Left hindlimb (tissue), 1 donor: ENCODE results near the gene NLRP4.
"Not testable (repeated sequence)": the region's sequence is repeated elsewhere in the genome, so short reads cannot be mapped to it uniquely, and the experiment has no call there.

Source experiments
- DNase-seq: peaks from one replicate; pipeline ENCODE4 v3.0.0-alpha.2; 2018

Gene NLRP4

GRCh38 chr19:55882626-55883025, 46.3 kb downstream of the NLRP4 start:
- no peak for DNase-seq

- no peak for DNase-seq
Measured at GRCh38 chr19:55898911-55899310, 62.6 kb downstream of the NLRP4 start.

GRCh38 chr19:55901369-55902079, 65.2 kb downstream of the NLRP4 start:
- DNase-seq = no peak

GRCh38 chr19:55902080-55902751, 65.9 kb downstream of the NLRP4 start:
- DNase-seq = no peak

GRCh38 chr19:55907286-55907685, 70.9 kb downstream of the NLRP4 start:
- DNase-seq = no peak

GRCh38 chr19:55907746-55908145, 71.4 kb downstream of the NLRP4 start:
- DNase-seq = no peak

GRCh38 chr19:55909801-55910200, 73.5 kb downstream of the NLRP4 start:
- no peak for DNase-seq

GRCh38 chr19:55912916-55913315, 76.6 kb downstream of the NLRP4 start:
- DNase-seq = no peak

- no peak for DNase-seq
Measured at GRCh38 chr19:55913643-55914268, 77.4 kb downstream of the NLRP4 start.

- DNase-seq = no peak
Measured at GRCh38 chr19:55923556-55923955, 87.2 kb downstream of the NLRP4 start.

GRCh38 chr19:55927991-55928390, 91.7 kb downstream of the NLRP4 start:
- DNase-seq = no peak

- not testable (repeated sequence) for DNase-seq
Measured at GRCh38 chr19:55929258-55929657, 92.9 kb downstream of the NLRP4 start.

- no peak for DNase-seq
Measured at GRCh38 chr19:55930996-55931515, 94.7 kb downstream of the NLRP4 start.
